ENCODE measurements around the gene PCDHGA12.
A peak's percentile ranks its signal among the peaks of the same experiment; 100 is the strongest.
"Not testable (repeated sequence)": the region's sequence is repeated elsewhere in the genome, so short reads cannot be mapped to it uniquely, and the experiment has no call there.

PCDHGA12 gene

GRCh38 chr5:141398608-141399007 is 31.7 kb upstream of the PCDHGA12 start:
- H3K36me3 Mint-ChIP-seq (ENCODE audit: low read depth) = peaks cover 18% of the 10 kb centered on the region
- peaks cover 83% of the 10 kb centered on the region for H3K27me3 Mint-ChIP-seq
- H3K27ac Mint-ChIP-seq = no peak overlapping the region
- no peak overlapping the region for H3K4me3 Mint-ChIP-seq
- no peak for DNase-seq
- H3K4me1 Mint-ChIP-seq (ENCODE audit: low read depth) = peaks cover 3% of the 10 kb centered on the region
- peaks cover 31% of the 10 kb centered on the region for H3K9me3 Mint-ChIP-seq

- H3K27ac Mint-ChIP-seq = no peak overlapping the region
- H3K9me3 Mint-ChIP-seq = peaks cover 32% of the 10 kb centered on the region
- H3K4me3 Mint-ChIP-seq = no peak overlapping the region
- peaks cover 3% of the 10 kb centered on the region for H3K4me1 Mint-ChIP-seq (ENCODE audit: low read depth)
- peaks cover 83% of the 10 kb centered on the region for H3K27me3 Mint-ChIP-seq
- H3K36me3 Mint-ChIP-seq (ENCODE audit: low read depth) = peaks cover 15% of the 10 kb centered on the region
- no peak for DNase-seq
These were observed 30.6 kb upstream of the PCDHGA12 start for GRCh38 chr5:141399555-141400258.

- no peak within 1 kb of the TSS for H3K27ac Mint-ChIP-seq
- peaks cover 80% of the 10 kb centered on the region for H3K27me3 Mint-ChIP-seq
- H3K4me3 Mint-ChIP-seq = peak within 1 kb of the TSS; percentile 58
- H3K36me3 Mint-ChIP-seq (ENCODE audit: low read depth) = peaks cover 12% of the 10 kb centered on the region
- H3K4me1 Mint-ChIP-seq (ENCODE audit: low read depth) = peaks cover 3% of the 10 kb centered on the region
- peaks cover 28% of the 10 kb centered on the region for H3K9me3 Mint-ChIP-seq
- no peak for DNase-seq
These were observed 27.6 kb upstream of the PCDHGA12 start, which contains the start of gene PCDHGA9 for GRCh38 chr5:141402553-141403243. Gene PCDHGA9 (plus strand): TSS chr5:141402778. CDS start chr5:141402953, 175 bp downstream.

- Mint-ChIP-seq H3K4me3 (no peak overlapping the region), H3K4me1 (ENCODE audit: low read depth) (peaks cover 3% of the 10 kb centered on the region), H3K36me3 (ENCODE audit: low read depth) (peaks cover 14% of the 10 kb centered on the region), H3K27me3 (peaks cover 83% of the 10 kb centered on the region), H3K9me3 (peaks cover 28% of the 10 kb centered on the region), H3K27ac (no peak overlapping the region)
- DNase-seq = no peak
These were observed 26.9 kb upstream of the PCDHGA12 start for GRCh38 chr5:141403387-141403786.

GRCh38 chr5:141407790-141408505 is 22.4 kb upstream of the PCDHGA12 start, which contains the start of gene PCDHGB6:
Gene PCDHGB6 (plus strand): TSS chr5:141408021. CDS start chr5:141408203, 182 bp downstream.
- peak within 1 kb of the TSS; percentile 52 for H3K4me3 Mint-ChIP-seq
- peak; percentile 59 for DNase-seq

GRCh38 chr5:141409598-141410306 is 20.6 kb upstream of the PCDHGA12 start:
- no peak for DNase-seq
- Mint-ChIP-seq H3K9me3 (peaks cover 23% of the 10 kb centered on the region), H3K27me3 (peaks cover 82% of the 10 kb centered on the region), H3K27ac (no peak overlapping the region), H3K4me3 (no peak overlapping the region), H3K4me1 (ENCODE audit: low read depth) (peaks cover 16% of the 10 kb centered on the region), H3K36me3 (ENCODE audit: low read depth) (peaks cover 9% of the 10 kb centered on the region)

More at GRCh38 chr5:141407790-141408505, 22.4 kb upstream of the PCDHGA12 start, which contains the start of gene PCDHGB6:
- H3K27ac Mint-ChIP-seq; H3K4me1 Mint-ChIP-seq (ENCODE audit: low read depth); H3K36me3 Mint-ChIP-seq (ENCODE audit: low read depth): not testable (repeated sequence)
- Mint-ChIP-seq H3K9me3 (peaks cover 20% of the 10 kb centered on the region), H3K27me3 (peaks cover 82% of the 10 kb centered on the region)

GRCh38 chr5:141411575-141411974 is 18.7 kb upstream of the PCDHGA12 start:
- H3K4me3 Mint-ChIP-seq = no peak overlapping the region
- H3K27ac Mint-ChIP-seq = no peak overlapping the region
- H3K4me1 Mint-ChIP-seq (ENCODE audit: low read depth) = peaks cover 19% of the 10 kb centered on the region
- H3K36me3 Mint-ChIP-seq (ENCODE audit: low read depth) = peaks cover 9% of the 10 kb centered on the region
- DNase-seq = no peak
- H3K9me3 Mint-ChIP-seq = peaks cover 23% of the 10 kb centered on the region
- H3K27me3 Mint-ChIP-seq = peaks cover 81% of the 10 kb centered on the region

- peaks cover 82% of the 10 kb centered on the region for H3K27me3 Mint-ChIP-seq
- H3K4me3 Mint-ChIP-seq = peak within 1 kb of the TSS; percentile 78
- H3K36me3 Mint-ChIP-seq (ENCODE audit: low read depth) = peaks cover 9% of the 10 kb centered on the region
- peak; percentile 63 for DNase-seq
- H3K27ac Mint-ChIP-seq = no peak within 1 kb of the TSS
- peaks cover 24% of the 10 kb centered on the region for H3K4me1 Mint-ChIP-seq (ENCODE audit: low read depth)
- peaks cover 25% of the 10 kb centered on the region for H3K9me3 Mint-ChIP-seq
These were observed 17.3 kb upstream of the PCDHGA12 start, which contains the start of gene PCDHGA10 for GRCh38 chr5:141412854-141413539. Gene PCDHGA10 (plus strand): TSS chr5:141412987. CDS start chr5:141413176, 189 bp downstream.

- Mint-ChIP-seq H3K4me1 (ENCODE audit: low read depth) (peaks cover 26% of the 10 kb centered on the region), H3K4me3 (peak overlapping the region; percentile 78), H3K9me3 (peaks cover 30% of the 10 kb centered on the region), H3K27me3 (peaks cover 82% of the 10 kb centered on the region), H3K36me3 (ENCODE audit: low read depth) (peaks cover 10% of the 10 kb centered on the region), H3K27ac (no peak overlapping the region)
- no peak for DNase-seq
These were observed 16.7 kb upstream of the PCDHGA12 start for GRCh38 chr5:141413540-141414069.

- not testable (repeated sequence) for H3K27ac Mint-ChIP-seq; DNase-seq; H3K36me3 Mint-ChIP-seq (ENCODE audit: low read depth); H3K4me3 Mint-ChIP-seq
- H3K9me3 Mint-ChIP-seq = peaks cover 28% of the 10 kb centered on the region
- H3K27me3 Mint-ChIP-seq = peaks cover 81% of the 10 kb centered on the region
- peaks cover 26% of the 10 kb centered on the region for H3K4me1 Mint-ChIP-seq (ENCODE audit: low read depth)
These were observed 15.6 kb upstream of the PCDHGA12 start for GRCh38 chr5:141414548-141415274.

GRCh38 chr5:141415275-141415618 is 15.1 kb upstream of the PCDHGA12 start:
- not testable (repeated sequence) for DNase-seq, H3K27ac Mint-ChIP-seq, H3K4me3 Mint-ChIP-seq
- peaks cover 81% of the 10 kb centered on the region for H3K27me3 Mint-ChIP-seq
- peaks cover 26% of the 10 kb centered on the region for H3K4me1 Mint-ChIP-seq (ENCODE audit: low read depth)
- H3K9me3 Mint-ChIP-seq = peaks cover 30% of the 10 kb centered on the region
- H3K36me3 Mint-ChIP-seq (ENCODE audit: low read depth) = peaks cover 11% of the 10 kb centered on the region

GRCh38 chr5:141417494-141418172 is 12.7 kb upstream of the PCDHGA12 start, which contains the start of gene PCDHGB7:
Gene PCDHGB7 (plus strand): TSS chr5:141417677. CDS start chr5:141417860, 183 bp downstream.
- H3K4me1 Mint-ChIP-seq (ENCODE audit: low read depth) = peaks cover 32% of the 10 kb centered on the region
- peaks cover 16% of the 10 kb centered on the region for H3K36me3 Mint-ChIP-seq (ENCODE audit: low read depth)
- peaks cover 89% of the 10 kb centered on the region for H3K27me3 Mint-ChIP-seq
- H3K9me3 Mint-ChIP-seq = peaks cover 42% of the 10 kb centered on the region
- DNase-seq = peak; percentile 54
- peak within 1 kb of the TSS; percentile 71 for H3K4me3 Mint-ChIP-seq
- not testable (repeated sequence) for H3K27ac Mint-ChIP-seq

All from activated T-cell treated with anti-CD3 and anti-CD28 coated beads, Interleukin-2, amount 50 U/mL, for 24 hours (primary cell).